Stomach (tissue), 4 donors: ENCODE measurements around the gene RIPK1.

ENCODE experiments used
- CTCF ChIP-seq, 7 experiments: fragments of 450-650 bp in 4 of 7; fragments of 200-600 bp in 3 of 7; sonication (generic) in 3 of 7; IDR thresholded peaks; one replicate each; pipeline ENCODE4 v1.5.1; 2016 to 2019; ENCODE audit warnings: antibody characterized with exemption in 7 of 7, control low read depth in 2 of 7, mild to moderate bottlenecking in 1 of 7
- EP300 ChIP-seq: sonication (generic); formaldehyde crosslinking; IDR thresholded peaks from one replicate; pipeline ENCODE4 v1.6.1; 2017; ENCODE audit warnings: antibody characterized with exemption
- POLR2A ChIP-seq, 4 donors: fragments of 450-650 bp; IDR thresholded peaks; one replicate each; pipeline ENCODE4 v1.6.1; 2016; ENCODE audit warnings: antibody characterized with exemption in 4 of 4, control low read depth in 2 of 4, mild to moderate bottlenecking in 1 of 4, moderate library complexity in 1 of 4

- TF ChIP-seq CTCF (IDR thresholded peaks at IDR 0.05), result no peak
- no peak for TF ChIP-seq POLR2A (IDR thresholded peaks at IDR 0.05)
- TF ChIP-seq EP300, result no peak
These were observed 48.5 kb upstream of the RIPK1 start for GRCh38 chr6:3019749-3020320.
